ENCODE measurements around the gene CA10. TPM values are rescaled to one million over a fixed set of nuclear protein-coding genes. Genes with fewer than 3 reads are reported as not detected.

Gene CA10
- total RNA-seq, 1 experiment from 2014 or later = 0.46 TPM

GRCh38 chr17:51855806-51856205, 302.7 kb downstream of the CA10 start:
- H3K36me3 Mint-ChIP-seq (ENCODE audit: insufficient read depth in 1 of 3, low read depth in 3 of 3) = no peaks in the 10 kb centered on the region
- H4K5ac ChIP-seq (ENCODE audit: insufficient read length, low read depth, low read length) = no peak overlapping the region
- no peaks in the 10 kb centered on the region; the same call in none of the 2 replicates for H3K27me3 Mint-ChIP-seq (ENCODE audit: low read depth)

More at GRCh38 chr17:51855806-51856205, 302.7 kb downstream of the CA10 start:
- H3K4me1 ChIP-seq (ENCODE audit: insufficient read depth, low read length) = no peaks in the 10 kb centered on the region
- no peaks in the 10 kb centered on the region for H3K79me1 ChIP-seq (ENCODE audit: insufficient read depth, low read depth, low read length, poor library complexity, severe bottlenecking)
- no peak overlapping the region for H3K23ac ChIP-seq (ENCODE audit: insufficient read length, low read depth, low read length)
- no peak overlapping the region for H2BK5ac ChIP-seq (ENCODE audit: insufficient read length, low read length)
- H3K4me3 Mint-ChIP-seq = no peak overlapping the region
- H4K20me1 ChIP-seq (ENCODE audit: control insufficient read depth, insufficient read depth, insufficient read length) = no peaks in the 10 kb centered on the region
- TF ChIP-seq, protein P1, sequence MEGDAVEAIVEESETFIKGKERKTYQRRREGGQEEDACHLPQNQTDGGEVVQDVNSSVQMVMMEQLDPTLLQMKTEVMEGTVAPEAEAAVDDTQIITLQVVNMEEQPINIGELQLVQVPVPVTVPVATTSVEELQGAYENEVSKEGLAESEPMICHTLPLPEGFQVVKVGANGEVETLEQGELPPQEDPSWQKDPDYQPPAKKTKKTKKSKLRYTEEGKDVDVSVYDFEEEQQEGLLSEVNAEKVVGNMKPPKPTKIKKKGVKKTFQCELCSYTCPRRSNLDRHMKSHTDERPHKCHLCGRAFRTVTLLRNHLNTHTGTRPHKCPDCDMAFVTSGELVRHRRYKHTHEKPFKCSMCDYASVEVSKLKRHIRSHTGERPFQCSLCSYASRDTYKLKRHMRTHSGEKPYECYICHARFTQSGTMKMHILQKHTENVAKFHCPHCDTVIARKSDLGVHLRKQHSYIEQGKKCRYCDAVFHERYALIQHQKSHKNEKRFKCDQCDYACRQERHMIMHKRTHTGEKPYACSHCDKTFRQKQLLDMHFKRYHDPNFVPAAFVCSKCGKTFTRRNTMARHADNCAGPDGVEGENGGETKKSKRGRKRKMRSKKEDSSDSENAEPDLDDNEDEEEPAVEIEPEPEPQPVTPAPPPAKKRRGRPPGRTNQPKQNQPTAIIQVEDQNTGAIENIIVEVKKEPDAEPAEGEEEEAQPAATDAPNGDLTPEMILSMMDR (conservative IDR thresholded peaks at IDR 0.05) = no peak
- no CpG with 5 or more reads among the region's 3 CpGs for WGBS (ENCODE audit: extremely low coverage, insufficient read length, low lambda C conversion rate)
- H3K23me2 ChIP-seq (ENCODE audit: insufficient read length, low read depth, low read length, poor library complexity, severe bottlenecking) = no peaks in the 10 kb centered on the region
- no peak overlapping the region for H2BK120ac ChIP-seq (ENCODE audit: low read depth, low read length, poor library complexity, severe bottlenecking)
- H3K9me3 Mint-ChIP-seq = no peaks in the 10 kb centered on the region
- no peak overlapping the region for H4K91ac ChIP-seq (ENCODE audit: insufficient read length, low read depth, low read length)
- H3K4ac ChIP-seq (ENCODE audit: low read depth, low read length) = no peak overlapping the region
- H2BK20ac ChIP-seq (ENCODE audit: low read depth, low read length, poor library complexity, severe bottlenecking) = no peak overlapping the region
- no peak for DNase-seq
- H3K79me2 ChIP-seq (ENCODE audit: insufficient read depth, low read length) = no peaks in the 10 kb centered on the region
- no peak overlapping the region for H2BK15ac ChIP-seq (ENCODE audit: low read depth, low read length)
- H3K27me3 ChIP-seq (ENCODE audit: insufficient read depth, low read length) = no peaks in the 10 kb centered on the region
- H3K56ac ChIP-seq (ENCODE audit: insufficient read length, low read depth, low read length) = no peak overlapping the region
- no peak overlapping the region for H3K27ac Mint-ChIP-seq
- no peak overlapping the region for H2AFZ ChIP-seq (ENCODE audit: low read length)
- no peak overlapping the region for H2BK12ac ChIP-seq (ENCODE audit: insufficient read length, low read depth, low read length)
- H3K4me2 ChIP-seq (ENCODE audit: insufficient read depth, insufficient read length, low read length) = no peak overlapping the region
- H3K4me1 Mint-ChIP-seq = no peaks in the 10 kb centered on the region
- H3K9me3 ChIP-seq (ENCODE audit: control insufficient read depth, low read depth, low read length) = no peaks in the 10 kb centered on the region
- H3K18ac ChIP-seq (ENCODE audit: insufficient read length, low read depth, low read length) = no peak overlapping the region
- no peak overlapping the region for H3K9ac ChIP-seq (ENCODE audit: extremely low read depth, insufficient read length, low read length)
- H3K14ac ChIP-seq (ENCODE audit: insufficient read depth, low read length) = no peak overlapping the region
- H2AK5ac ChIP-seq (ENCODE audit: insufficient read length, low read length) = no peak overlapping the region
- no peak overlapping the region for H3T11ph ChIP-seq (ENCODE audit: low read length)
- no peak overlapping the region for H4K8ac ChIP-seq (replicated peaks; ENCODE audit: insufficient read length, low read depth, low read length)
- H3K27ac ChIP-seq (ENCODE audit: insufficient read length, low read depth, low read length) = no peak overlapping the region

Measured in H9 (cell line).